ENCODE data around the gene IL5.
"Not testable (repeated sequence)": the region's sequence is repeated elsewhere in the genome, so short reads cannot be mapped to it uniquely, and the experiment has no call there.

Gene IL5

DNA sequence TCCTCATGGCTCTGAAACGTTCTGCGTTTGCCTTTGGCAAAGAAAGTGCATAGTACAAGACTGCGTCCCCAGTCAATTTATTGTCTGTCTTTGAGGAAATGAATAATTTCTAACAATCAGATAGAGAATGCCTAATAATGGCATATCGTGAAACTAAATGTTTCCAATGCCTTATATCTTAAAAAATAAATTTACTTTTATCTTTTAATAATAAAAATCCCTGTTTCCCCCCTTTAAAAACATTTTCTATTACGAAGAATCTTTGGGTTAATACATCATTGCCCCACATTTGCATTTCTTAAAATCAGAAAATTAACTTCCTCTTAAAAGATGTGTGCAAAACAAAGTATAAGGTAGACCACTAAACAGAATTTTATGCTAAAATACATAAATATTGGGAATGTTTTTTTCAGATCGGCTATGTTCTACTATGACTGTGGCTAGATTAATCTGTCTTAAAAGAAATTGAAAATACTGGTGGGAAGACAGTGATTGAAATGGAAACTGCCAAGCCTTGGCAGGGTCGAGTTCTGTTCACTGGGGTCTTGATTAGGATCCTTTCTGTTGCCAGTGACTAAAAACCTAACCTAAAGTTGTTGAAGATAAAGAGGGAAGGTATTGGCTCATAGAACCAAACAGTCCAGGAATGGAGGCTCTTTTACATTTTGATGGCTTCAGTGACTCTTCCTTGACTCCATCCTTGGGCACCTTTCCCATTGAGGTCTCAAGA, at the start of gene IL5:
TSS of gene IL5 (minus strand) at position 51 of the 730 bp plus-strand sequence. CDS start at position 7, 44 bp downstream.
- DNase-seq (ENCODE audit: low read depth, low spot score), result no peak

DNA sequence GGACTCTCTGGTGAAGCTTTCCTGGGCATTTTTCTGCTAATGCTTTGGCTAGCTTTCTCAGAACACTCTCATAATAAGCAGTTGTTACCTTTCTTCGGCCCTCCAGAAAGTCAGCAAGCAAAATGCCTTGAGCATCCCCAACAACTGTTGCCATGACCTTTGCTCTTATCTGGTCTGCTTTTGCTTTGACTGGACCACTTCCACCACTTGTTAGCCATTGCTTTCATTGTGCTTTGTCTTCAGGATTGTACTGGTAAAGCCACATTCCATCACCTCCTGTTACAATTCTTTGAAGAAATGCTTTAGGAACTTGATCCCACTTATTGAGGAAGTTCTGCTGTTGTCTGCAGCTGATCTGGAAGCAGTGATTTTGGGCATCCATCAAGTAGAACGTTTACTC, 49.2 kb upstream of the IL5 start:
- no peak for DNase-seq (ENCODE audit: low read depth, low spot score)

- no peak for DNase-seq (ENCODE audit: low read depth, low spot score)
Measured at GRCh38 chr5:132591145-132591544, 47.8 kb upstream of the IL5 start.

DNA sequence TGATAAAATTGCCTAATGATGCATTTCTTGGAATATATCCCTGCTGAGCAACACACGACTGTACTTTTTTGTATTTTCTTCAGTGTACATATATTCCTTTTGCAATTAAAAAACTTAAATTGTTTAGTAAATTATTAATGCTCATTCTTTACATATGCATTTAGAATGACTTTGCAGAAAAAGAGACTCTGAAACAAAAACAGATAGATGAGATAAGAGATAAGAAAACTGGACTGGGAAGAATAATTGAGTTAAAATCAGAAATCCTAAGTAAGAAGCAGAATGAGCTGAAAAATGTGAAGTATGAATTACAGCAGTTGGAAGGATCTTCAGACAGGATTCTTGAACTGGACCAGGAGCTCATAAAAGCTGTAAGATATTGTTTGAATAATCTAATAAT, 46.1 kb upstream of the IL5 start:
- no peak for DNase-seq (ENCODE audit: low read depth, low spot score)

- no peak for DNase-seq (ENCODE audit: low read depth, low spot score)
Measured at GRCh38 chr5:132586063-132586462, 42.7 kb upstream of the IL5 start.

DNA sequence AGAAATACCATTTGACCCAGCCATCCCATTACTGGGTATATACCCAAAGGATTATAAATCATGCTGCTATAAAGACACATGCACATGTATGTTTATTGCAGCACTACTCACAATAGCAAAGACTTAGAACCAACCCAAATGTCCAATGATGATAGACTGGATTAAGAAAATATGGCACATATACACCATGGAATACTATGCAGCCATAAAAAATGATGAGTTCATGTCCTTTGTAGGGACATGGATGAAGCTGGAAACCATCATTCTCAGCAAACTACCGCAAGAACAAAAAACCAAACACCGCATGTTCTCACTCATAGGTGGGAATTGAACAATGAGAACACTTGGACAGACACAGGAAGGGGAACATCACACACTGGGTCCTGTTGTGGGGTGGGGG, 41.2 kb upstream of the IL5 start:
- DNase-seq (ENCODE audit: low read depth, low spot score), result not testable (repeated sequence)

GRCh38 chr5:132576123-132576522, 32.8 kb upstream of the IL5 start:
- DNase-seq (ENCODE audit: low read depth, low spot score), result no peak

DNA sequence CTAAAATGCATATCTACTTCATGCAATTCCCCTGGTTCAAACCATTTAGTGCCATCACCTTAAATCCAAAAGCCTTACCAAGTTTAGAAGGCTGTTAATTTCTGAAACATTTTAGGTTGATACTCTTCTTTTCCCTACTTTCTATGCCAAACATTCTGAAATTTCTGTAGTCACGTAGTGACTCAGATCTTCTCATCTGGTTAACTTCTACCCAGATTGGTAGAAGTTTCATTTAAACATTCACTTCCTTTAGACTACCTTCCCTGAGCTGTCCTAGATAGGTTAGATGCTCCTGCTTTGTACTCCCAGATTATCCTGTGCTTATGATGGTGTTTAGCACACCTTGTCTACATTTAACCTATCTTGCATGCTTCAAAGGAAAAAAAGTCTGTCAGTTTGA, 23.3 kb upstream of the IL5 start:
- no peak for DNase-seq (ENCODE audit: low read depth, low spot score)

DNA sequence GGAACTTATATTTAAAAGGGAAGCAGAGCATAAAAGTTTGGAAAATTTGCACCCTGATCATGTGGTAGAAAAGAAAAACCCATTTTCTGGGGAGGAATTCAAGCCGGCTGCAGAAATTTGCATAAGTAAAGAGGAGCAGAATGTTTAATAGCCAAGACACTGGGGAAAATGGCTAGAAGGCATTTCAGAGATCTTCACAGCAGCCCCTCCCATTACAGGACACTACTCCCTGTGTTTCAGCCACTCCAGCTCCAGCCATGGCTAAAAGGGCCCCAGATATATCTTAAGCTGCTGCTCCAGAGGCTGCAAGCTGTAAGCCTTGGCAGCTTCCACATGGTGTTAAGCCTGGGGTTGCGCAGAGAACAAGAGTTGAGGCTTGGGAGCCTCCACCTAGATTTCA, 21.2 kb upstream of the IL5 start:
- DNase-seq (ENCODE audit: low read depth, low spot score), result not testable (repeated sequence)

DNA sequence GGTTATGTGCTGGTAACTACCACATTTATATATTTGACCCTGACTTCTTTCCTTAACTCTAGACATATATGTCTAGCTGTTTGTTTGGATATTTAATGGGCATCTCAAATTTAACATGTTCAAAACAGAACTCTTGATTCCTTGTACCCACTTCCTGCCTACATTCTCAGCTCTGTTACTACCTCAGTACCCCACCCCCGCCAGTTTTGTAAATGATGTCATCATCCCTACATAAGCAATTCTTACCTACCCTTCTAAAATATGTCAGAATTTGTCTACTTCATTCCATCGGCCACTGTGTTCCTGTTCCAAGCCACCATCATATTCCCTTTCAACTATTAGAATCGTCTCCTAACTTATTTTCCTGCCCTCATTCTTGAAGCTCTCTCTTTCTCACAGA, 18.3 kb upstream of the IL5 start:
- DNase-seq (ENCODE audit: low read depth, low spot score), result no peak

DNA sequence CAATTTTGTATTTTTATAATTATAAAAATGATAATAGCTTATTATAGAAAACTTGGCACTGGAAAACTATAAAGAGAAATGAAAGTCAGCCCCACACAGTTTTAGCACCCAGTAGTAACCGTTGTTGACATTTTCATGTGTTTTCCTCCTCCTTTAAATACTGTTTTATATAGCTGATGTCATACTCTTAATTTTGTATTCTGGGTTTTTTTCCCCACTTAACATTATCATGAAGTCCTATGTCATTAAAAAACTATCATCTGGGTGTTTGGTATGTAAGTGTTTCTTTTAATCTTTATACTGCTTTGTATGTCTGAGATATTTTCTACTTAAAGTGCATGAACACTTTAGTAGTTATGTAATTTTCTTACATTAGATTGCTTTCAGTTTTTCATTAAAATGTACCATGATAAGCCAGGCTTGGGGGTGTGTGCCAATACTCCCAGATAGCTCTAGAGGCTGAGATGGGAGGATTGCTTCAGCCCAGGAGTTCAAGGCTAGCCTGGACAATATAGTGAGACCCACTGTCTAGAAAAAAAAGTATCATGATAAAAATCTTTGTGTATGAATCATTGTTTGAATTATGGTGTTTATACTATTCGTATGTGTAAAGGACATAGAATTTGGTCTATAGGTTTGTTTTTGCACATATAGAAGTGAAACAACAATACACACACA, 16.2 kb upstream of the IL5 start:
- DNase-seq (ENCODE audit: low read depth, low spot score), result no peak

GRCh38 chr5:132557478-132558172, 14.3 kb upstream of the IL5 start:
- no peak for DNase-seq (ENCODE audit: low read depth, low spot score)

DNA sequence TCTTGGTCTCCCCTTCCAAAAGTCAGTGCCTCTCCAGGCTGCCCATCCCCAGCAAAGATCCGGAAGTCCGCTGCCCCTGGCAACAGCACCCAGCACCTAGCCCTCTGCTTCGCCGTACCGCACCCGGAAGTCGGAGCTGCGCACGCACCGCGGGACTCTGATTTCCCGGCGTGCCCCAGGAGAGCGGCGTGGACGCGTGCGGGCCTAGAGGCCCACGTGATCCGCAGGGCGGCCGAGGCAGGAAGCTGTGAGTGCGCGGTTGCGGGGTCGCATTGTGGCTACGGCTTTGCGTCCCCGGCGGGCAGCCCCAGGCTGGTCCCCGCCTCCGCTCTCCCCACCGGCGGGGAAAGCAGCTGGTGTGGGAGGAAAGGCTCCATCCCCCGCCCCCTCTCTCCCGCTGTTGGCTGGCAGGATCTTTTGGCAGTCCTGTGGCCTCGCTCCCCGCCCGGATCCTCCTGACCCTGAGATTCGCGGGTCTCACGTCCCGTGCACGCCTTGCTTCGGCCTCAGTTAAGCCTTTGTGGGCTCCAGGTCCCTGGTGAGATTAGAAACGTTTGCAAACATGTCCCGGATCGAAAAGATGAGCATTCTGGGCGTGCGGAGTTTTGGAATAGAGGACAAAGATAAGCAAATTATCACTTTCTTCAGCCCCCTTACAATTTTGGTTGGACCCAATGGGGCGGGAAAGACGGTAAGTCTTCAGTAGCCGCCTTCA, 13.6 kb upstream of the IL5 start, which contains the start of gene RAD50:
TSS of gene RAD50 (plus strand) at position 215 of the 715 bp plus-strand sequence. CDS start at position 563, 348 bp downstream.
- DNase-seq (ENCODE audit: low read depth, low spot score), result peak; percentile 83

DNA sequence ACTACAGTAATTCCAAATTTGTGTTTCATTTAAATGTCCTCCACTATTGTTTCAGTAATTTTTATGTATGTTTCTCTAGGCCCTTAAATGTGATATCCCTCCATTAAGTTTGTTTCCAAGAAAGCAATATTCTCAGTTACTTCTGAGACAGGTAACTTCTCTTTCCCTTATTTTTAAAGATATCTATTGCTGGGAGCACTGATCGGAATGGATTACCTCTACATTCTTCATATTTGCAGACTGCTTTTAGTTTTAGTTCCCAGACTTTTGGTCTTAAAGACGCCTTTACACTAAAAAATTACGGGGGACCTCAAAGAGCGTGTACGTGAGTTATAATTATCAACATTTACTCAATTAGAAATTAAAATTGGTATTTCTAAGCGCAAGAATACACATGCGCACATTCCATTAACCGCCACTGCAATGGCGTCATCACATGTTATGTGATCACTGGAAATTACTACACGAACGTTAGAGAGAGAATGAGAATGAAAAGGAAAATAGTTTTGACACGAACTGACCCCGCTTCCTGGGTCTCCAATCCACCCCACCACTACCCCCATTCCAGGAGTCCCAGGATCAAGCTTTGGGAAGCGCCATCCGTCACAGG, 12.9 kb upstream of the IL5 start:
- DNase-seq (ENCODE audit: low read depth, low spot score), result no peak

DNA sequence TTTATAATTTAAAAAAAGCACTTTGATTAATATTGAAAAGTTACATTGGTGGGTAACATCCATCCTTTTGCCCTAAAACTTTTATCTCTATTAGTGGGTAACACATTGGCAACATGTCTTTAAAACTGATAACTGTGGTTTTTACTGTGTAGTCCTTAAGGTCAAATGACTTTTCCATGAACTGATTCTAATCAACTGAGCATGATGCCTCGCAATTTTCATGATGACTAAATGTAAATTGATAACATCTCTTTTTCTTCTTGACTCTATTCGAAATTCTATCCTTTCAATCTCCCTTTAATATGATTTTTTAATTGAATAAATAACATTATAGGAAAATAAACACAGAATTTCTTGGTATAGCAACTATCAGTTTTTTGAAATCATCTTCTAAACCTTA, 6.3 kb upstream of the IL5 start:
- no peak for DNase-seq (ENCODE audit: low read depth, low spot score)

- DNase-seq (ENCODE audit: low read depth, low spot score), result not testable (repeated sequence)
Measured at GRCh38 chr5:132548834-132549233, 5.5 kb upstream of the IL5 start.

GRCh38 chr5:132547269-132547668, 3.9 kb upstream of the IL5 start:
- no peak for DNase-seq (ENCODE audit: low read depth, low spot score)

DNA sequence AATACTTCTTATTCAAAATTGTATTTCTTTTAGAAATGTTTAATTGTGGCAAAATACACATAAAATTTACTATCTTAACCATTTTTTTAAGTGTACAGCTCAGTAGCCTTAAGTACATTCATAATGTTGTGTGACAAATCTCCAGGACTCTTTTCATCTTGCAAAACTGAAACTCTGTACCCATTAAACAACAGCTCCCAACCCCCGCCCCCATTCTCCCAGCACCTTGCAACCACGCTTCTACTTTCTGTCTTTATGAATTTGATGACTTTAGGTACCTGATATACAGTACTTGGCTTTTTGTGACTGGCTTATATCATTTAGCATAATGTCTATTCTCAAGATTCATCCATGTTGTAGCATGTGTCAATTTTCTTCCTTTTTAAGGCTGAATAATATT, 2.8 kb upstream of the IL5 start:
- DNase-seq (ENCODE audit: low read depth, low spot score), result no peak

GRCh38 chr5:132540764-132541163, 2.6 kb downstream of the IL5 start:
- DNase-seq (ENCODE audit: low read depth, low spot score), result no peak

GRCh38 chr5:132540149-132540548, 3.2 kb downstream of the IL5 start:
- DNase-seq (ENCODE audit: low read depth, low spot score), result no peak

- DNase-seq (ENCODE audit: low read depth, low spot score), result no peak
Measured at GRCh38 chr5:132539716-132540115, 3.6 kb downstream of the IL5 start.

- no peak for DNase-seq (ENCODE audit: low read depth, low spot score)
Measured at GRCh38 chr5:132530946-132531345, 12.4 kb downstream of the IL5 start.
